Thyroid gland (tissue), 4 donors: Measurements from ENCODE around the gene DALRD3. TPM values are rescaled to one million over a fixed set of nuclear protein-coding genes. Genes with fewer than 3 reads are reported as not detected.

ENCODE experiments used
- DNase-seq, 2 donors: peaks; one replicate each; pipeline ENCODE4 v3.0.0-alpha.2; 2019
- H3K27ac ChIP-seq, 3 donors: fragments of 200-600 bp; sonication (generic); 1 replicate in 2 of 3; 2 replicates in 1 of 3; pipeline ENCODE4 v1.5.1; 2016 to 2019; ENCODE audit warnings: mild to moderate bottlenecking in 1 of 3, moderate library complexity in 1 of 3
- H3K27me3 ChIP-seq: fragments of 200-600 bp; sonication (generic); one replicate; pipeline ENCODE4 v1.5.1; 2019
- H3K36me3 ChIP-seq, 2 donors: fragments of 200-600 bp; sonication (generic); one replicate each; pipeline ENCODE4 v1.5.1; 2016 to 2019
- H3K4me1 ChIP-seq, 2 donors: fragments of 200-600 bp; sonication (generic); one replicate each; pipeline ENCODE4 v1.5.1; 2017 to 2019
- H3K4me3 ChIP-seq, 3 donors: fragments of 200-600 bp; sonication (generic); replicated peaks in 1 of 3; 1 replicate in 2 of 3; 2 replicates in 1 of 3; pipeline ENCODE4 v1.5.1; 2016; ENCODE audit warnings: mild to moderate bottlenecking in 1 of 3
- H3K9me3 ChIP-seq: fragments of 200-600 bp; sonication (generic); one replicate; pipeline ENCODE4 v1.5.1; 2017
- POLR2A ChIP-seq, 2 donors: fragments of 450-650 bp; IDR thresholded peaks; one replicate each; pipeline ENCODE4 v1.6.1; 2017; ENCODE audit warnings: antibody characterized with exemption in 2 of 2, mild to moderate bottlenecking in 2 of 2, moderate library complexity in 1 of 2
- WGBS, 2 donors: methylation state at CpG; one replicate each; pipeline ENCODE4 v1.1.5; 2017; 5-methylcytosine and 5-hydroxymethylcytosine counted together
- intact Hi-C: fragments of 100-400 bp; cut with DNase I; formaldehyde crosslinking; loops from one replicate; pipeline ENCODE4 v1.15.1; 2023
- total RNA-seq, 4 donors: library from RNA; depleted of rRNA; stranded (reverse); fragments of >200 nt; gene quantifications; one replicate each; pipeline ENCODE4 v1.2.3, GENCODE V29; 2016
- TF ChIP-seq, protein P1 (sequence below), 6 experiments: fragments of 200-600 bp in 3 of 6; fragments of 450-650 bp in 3 of 6; sonication (generic) in 3 of 6; IDR thresholded peaks; one replicate each; pipeline ENCODE4 v1.5.1; 2016 to 2019; ENCODE audit warnings: antibody characterized with exemption in 6 of 6, mild to moderate bottlenecking in 2 of 6, inconsistent platforms in 1 of 6, moderate library complexity in 1 of 6

The DALRD3 gene
- total RNA-seq, 4 donors from 2014 or later = 43.1 to 91.4 (median 60.0) TPM

DNA sequence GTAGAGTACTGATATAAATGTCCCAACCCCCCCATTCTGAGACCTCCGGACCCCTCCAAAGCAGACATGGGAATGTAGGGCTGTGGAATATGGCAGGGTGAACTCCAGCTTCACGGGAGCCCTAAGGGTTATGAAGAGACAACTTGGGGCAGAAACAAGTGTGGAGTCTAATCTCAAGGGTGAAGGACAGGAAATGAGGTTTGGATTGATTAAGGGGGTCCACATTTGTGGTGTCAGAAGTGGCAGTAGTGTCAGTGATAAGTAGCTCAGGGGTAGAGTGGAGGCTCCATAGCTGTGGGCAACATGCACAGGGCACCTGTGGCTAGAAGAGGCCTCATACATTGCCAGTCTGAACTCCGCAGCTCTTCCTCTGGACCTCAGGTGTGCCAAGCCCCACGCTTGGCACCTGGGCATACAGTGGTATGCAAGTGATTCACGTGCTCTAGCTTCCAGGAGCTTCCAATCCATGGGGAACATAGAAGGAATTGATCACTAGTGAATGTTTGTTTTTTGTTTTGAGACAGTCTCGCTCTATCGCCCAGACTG lies 32.5 kb downstream of the DALRD3 start:
- Histone ChIP-seq H3K4me3 (no peak overlapping the region), H3K36me3 (peaks cover 14 to 34% of the 10 kb centered on the region in 2 donors), H3K4me1 (peaks cover 7 to 8% of the 10 kb centered on the region in 2 donors), H3K27me3 (no peaks in the 10 kb centered on the region), H3K9me3 (no peaks in the 10 kb centered on the region), H3K27ac (no peak overlapping the region)
- DNase-seq = no peak
- intact Hi-C loops = no loop called here
- no peak for TF ChIP-seq POLR2A (IDR thresholded peaks at IDR 0.05)
- TF ChIP-seq, protein P1, sequence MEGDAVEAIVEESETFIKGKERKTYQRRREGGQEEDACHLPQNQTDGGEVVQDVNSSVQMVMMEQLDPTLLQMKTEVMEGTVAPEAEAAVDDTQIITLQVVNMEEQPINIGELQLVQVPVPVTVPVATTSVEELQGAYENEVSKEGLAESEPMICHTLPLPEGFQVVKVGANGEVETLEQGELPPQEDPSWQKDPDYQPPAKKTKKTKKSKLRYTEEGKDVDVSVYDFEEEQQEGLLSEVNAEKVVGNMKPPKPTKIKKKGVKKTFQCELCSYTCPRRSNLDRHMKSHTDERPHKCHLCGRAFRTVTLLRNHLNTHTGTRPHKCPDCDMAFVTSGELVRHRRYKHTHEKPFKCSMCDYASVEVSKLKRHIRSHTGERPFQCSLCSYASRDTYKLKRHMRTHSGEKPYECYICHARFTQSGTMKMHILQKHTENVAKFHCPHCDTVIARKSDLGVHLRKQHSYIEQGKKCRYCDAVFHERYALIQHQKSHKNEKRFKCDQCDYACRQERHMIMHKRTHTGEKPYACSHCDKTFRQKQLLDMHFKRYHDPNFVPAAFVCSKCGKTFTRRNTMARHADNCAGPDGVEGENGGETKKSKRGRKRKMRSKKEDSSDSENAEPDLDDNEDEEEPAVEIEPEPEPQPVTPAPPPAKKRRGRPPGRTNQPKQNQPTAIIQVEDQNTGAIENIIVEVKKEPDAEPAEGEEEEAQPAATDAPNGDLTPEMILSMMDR (IDR thresholded peaks at IDR 0.05) = no peak
- 94 to 99% methylated on average over 7 of the region's 7 CpGs for WGBS, 2 donors

DNA sequence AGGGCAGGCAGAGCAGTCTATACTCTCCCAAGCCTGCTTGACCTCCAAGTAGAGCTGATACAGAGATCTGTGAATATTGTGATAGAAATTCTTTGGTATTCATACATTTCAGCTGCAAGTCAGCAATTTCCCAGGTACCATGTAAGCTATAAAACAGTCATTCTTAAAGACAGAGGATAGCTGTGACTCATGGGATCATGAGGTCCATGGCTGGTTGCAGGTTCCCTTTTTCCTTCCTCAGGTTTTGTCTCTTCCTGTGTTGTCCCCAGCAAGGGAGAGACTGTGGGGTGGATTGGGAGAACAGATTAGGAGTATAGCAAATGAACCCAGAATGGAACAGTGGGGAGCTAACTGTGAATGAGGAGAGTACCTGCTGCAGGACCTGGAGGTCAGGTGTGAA lies 33.7 kb downstream of the DALRD3 start:
- no peak overlapping the region for H3K4me3 ChIP-seq
- H3K9me3 ChIP-seq = no peaks in the 10 kb centered on the region
- peaks cover 25 to 47% of the 10 kb centered on the region in 2 donors for H3K36me3 ChIP-seq
- peaks cover 6 to 8% of the 10 kb centered on the region in 2 donors for H3K4me1 ChIP-seq
- intact Hi-C loops = no loop called here
- no peak for TF ChIP-seq POLR2A (IDR thresholded peaks at IDR 0.05)
- TF ChIP-seq, protein P1 (IDR thresholded peaks at IDR 0.05) = no peak
- no peak for DNase-seq
- no peak overlapping the region for H3K27ac ChIP-seq
- H3K27me3 ChIP-seq = no peaks in the 10 kb centered on the region

DNA sequence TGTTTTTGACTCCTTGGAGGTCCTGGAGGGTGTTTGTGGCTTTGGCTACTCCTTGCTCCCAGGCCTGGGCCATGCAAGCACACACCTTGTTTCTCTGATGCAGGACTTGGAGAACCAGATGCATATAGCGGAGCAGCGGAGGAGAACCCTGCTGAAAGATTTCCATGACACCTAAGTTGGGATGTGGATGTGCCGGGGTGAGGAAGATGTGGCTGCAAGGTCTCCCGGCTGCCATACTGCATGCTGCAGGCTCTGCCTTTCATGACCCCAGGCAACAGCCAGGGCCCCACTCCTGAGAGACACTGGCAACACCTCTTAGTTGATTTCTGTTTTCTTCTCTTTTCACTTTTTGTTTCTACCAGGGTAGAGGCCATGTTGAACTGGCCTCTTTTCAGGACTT lies 35.3 kb downstream of the DALRD3 start:
- no peak overlapping the region for H3K4me3 ChIP-seq
- no peak for TF ChIP-seq POLR2A (IDR thresholded peaks at IDR 0.05)
- TF ChIP-seq, protein P1 (IDR thresholded peaks at IDR 0.05) = no peak
- H3K27me3 ChIP-seq = no peaks in the 10 kb centered on the region
- no peak overlapping the region for H3K27ac ChIP-seq
- peaks cover 29 to 55% of the 10 kb centered on the region in 2 donors for H3K36me3 ChIP-seq
- 94% methylated on average over 3 to 4 of the region's 4 CpGs for WGBS, 2 donors
- H3K4me1 ChIP-seq = no peaks in the 10 kb centered on the region
- DNase-seq = no peak
- intact Hi-C loops = no loop called here
- H3K9me3 ChIP-seq = no peaks in the 10 kb centered on the region

DNA sequence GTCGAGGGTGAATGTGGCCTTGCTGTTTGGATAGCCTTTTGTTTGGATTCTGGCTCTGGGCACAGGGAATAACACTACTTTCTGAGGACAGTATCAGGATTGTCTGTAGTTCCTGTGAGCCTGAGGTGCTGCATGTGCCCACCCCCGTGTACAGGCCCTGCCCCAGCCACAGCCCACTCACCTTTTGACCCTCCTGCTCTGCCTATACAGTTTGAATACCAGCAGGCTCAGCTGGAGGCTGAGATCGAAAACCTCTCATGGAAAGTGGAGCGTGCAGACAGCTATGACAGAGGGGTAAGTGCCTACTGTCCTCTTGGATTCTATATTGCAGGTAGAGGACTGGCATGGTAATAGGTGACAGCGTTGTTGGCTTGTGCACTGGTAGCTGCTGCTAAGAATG lies 35.7 kb downstream of the DALRD3 start:
- H3K4me1 ChIP-seq = no peaks in the 10 kb centered on the region
- 78 to 87% methylated on average over 5 of the region's 5 CpGs for WGBS, 2 donors
- H3K27ac ChIP-seq = no peak overlapping the region
- intact Hi-C loops = no loop called here
- no peak for DNase-seq
- no peaks in the 10 kb centered on the region for H3K9me3 ChIP-seq
- no peak overlapping the region for H3K4me3 ChIP-seq
- TF ChIP-seq, protein P1 (IDR thresholded peaks at IDR 0.05) = no peak
- no peak for TF ChIP-seq POLR2A (IDR thresholded peaks at IDR 0.05)
- H3K27me3 ChIP-seq = no peaks in the 10 kb centered on the region
- H3K36me3 ChIP-seq = peaks cover 33 to 59% of the 10 kb centered on the region in 2 donors

DNA sequence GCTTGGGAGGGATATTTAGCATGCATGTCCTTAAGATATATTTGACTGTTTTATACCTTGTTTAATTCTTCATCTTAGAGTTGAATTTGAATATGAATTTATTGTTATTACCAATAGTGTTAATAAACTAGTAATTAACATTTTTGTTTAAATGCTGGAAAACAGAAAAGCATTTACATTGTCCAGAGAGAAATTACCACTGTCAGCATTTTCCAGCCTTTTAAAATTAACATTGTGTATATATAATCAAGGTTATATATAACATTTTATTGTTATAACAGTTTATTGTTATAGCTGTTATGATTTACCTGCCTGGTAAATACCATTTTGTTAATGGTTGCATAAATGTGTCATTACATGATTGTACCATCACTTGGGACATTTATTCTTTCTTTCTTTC lies 36.4 kb downstream of the DALRD3 start:
- DNase-seq = no peak
- no peak for TF ChIP-seq POLR2A (IDR thresholded peaks at IDR 0.05)
- TF ChIP-seq, protein P1 (IDR thresholded peaks at IDR 0.05) = no peak
- no peaks in the 10 kb centered on the region for H3K9me3 ChIP-seq
- no peaks in the 10 kb centered on the region for H3K4me1 ChIP-seq
- H3K27ac ChIP-seq = no peak overlapping the region
- no peak overlapping the region for H3K4me3 ChIP-seq
- no peaks in the 10 kb centered on the region for H3K27me3 ChIP-seq
- peaks cover 39 to 64% of the 10 kb centered on the region in 2 donors for H3K36me3 ChIP-seq
- intact Hi-C loops = no loop called here
